Measurements from ENCODE around the gene CTAGE8.
"Not testable (repeated sequence)": the region's sequence is repeated elsewhere in the genome, so short reads cannot be mapped to it uniquely, and the experiment has no call there.

Gene CTAGE8, protein sequence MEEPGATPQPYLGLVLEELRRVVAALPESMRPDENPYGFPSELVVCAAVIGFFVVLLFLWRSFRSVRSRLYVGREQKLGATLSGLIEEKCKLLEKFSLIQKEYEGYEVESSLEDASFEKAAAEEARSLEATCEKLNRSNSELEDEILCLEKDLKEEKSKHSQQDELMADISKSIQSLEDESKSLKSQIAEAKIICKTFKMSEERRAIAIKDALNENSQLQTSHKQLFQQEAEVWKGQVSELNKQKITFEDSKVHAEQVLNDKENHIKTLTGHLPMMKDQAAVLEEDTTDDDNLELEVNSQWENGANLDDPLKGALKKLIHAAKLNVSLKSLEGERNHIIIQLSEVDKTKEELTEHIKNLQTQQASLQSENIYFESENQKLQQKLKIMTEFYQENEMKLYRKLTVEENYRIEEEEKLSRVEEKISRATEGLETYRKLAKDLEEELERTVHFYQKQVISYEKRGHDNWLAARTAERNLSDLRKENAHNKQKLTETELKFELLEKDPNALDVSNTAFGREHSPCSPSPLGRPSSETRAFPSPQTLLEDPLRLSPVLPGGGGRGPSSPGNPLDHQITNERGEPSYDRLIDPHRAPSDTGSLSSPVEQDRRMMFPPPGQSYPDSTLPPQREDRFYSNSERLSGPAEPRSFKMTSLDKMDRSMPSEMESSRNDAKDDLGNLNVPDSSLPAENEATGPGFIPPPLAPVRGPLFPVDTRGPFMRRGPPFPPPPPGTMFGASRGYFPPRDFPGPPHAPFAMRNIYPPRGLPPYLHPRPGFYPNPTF

DNA sequence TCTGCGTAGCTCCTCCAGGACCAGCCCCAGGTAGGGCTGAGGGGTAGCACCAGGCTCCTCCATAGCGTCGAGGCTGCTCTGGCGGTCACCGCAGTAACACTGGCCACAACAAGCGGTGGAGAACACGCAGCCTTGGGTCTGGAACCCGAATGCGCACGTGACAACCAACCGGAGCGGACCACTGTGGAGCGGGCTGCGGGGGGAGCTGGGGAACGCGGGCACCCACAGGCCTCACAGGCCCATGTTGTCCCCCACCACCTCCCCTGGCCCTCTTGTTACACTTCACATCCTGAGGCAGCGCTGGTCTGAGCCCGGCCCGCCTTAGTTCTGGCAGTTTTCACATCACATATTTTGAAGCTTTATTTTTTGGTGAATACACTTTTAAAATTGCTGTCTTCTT is at the start of gene CTAGE8:
CTAGE8 (minus strand) TSS at position 101 of the 400 bp plus-strand sequence; CDS start at position 63, 38 bp downstream.
- not testable (repeated sequence) for DNase-seq

GRCh38 chr7:144317537-144317936 is 48.4 kb upstream of the CTAGE8 start:
- not testable (repeated sequence) for DNase-seq

- not testable (repeated sequence) for DNase-seq
Measured at GRCh38 chr7:144311872-144312469, 42.9 kb upstream of the CTAGE8 start, which contains the start of gene OR2A1. Gene OR2A1, plus strand, starts transcription at chr7:144312419. Its CDS starts 5,706 bp downstream, at chr7:144318125.

DNA sequence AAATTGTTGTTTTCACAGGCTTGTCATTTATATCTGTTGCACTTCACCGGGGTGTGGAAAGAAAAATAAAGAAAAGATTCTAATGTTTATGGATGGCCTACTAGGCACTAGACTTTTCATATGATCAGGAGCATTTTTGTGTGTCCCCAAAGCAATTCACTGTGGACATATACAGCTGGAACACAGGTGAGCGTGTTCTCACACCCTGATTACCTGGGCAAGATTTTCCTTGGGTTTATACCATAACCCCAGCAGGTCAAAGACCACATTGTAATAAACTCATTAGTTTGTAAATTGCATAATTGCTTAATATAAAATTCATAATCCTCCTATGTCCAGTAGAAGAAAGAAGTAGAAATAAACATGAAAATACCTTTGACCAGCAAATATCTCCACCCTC is 42.1 kb upstream of the CTAGE8 start:
- not testable (repeated sequence) for DNase-seq

DNA sequence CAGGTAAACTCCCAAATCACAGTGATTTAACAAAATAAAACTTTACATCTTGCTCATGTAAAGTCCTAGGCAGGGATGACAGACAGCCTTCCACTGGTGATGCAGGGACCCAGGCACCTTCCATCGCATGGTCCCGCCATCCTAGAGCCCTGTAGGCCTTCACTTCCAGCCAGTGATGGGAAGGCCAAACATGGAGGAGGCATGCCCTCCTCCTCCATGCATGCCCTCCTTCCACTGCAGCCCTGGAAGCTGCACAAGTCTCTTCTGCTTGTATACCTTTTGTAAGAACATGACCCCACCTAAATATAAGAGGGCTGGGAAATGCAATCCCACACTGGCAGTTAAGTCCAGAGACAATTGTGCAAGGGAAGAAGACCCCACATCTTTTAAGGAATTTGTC is 40.6 kb upstream of the CTAGE8 start:
- not testable (repeated sequence) for DNase-seq

- not testable (repeated sequence) for DNase-seq
Measured at GRCh38 chr7:144305156-144305555, 36.1 kb upstream of the CTAGE8 start.

GRCh38 chr7:144303607-144304006 is 34.5 kb upstream of the CTAGE8 start:
- DNase-seq = not testable (repeated sequence)

DNA sequence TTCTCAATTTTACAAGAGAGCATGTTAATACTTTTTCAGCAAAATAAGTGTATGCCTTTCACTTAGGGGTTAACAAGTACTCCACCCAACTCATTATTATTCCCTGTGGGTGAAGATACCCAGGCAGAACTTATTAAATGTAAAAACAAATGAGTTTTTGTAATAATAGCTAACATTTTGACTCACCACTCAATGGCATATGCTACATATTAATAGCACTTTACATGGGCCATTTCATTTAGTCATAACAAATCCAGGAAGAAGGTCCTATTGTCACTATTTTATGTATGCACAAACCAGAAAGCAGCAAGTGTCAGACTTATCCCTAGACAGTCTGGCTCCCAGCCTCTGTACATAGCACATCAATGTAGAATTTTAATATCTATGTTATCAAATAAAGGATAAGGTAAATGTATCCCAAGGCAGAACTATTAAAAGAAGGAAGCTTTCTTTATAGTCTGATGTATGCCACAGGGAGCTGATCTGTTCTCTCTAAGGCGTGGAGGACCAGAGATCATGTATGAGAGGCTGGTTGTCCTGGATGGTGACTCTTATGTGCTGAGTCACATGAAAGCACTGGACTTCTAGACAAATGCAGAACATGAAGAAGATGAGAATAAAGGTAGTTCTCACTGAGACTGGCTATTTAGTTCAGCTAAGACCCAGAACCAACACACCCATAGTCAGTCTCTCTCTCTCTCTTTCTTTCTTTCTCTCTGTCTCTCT is 33.7 kb upstream of the CTAGE8 start:
- not testable (repeated sequence) for DNase-seq

- not testable (repeated sequence) for DNase-seq
Measured at GRCh38 chr7:144293794-144294499, 24.9 kb upstream of the CTAGE8 start.

GRCh38 chr7:144292384-144293161 is 23.5 kb upstream of the CTAGE8 start:
- peak; percentile 10 for DNase-seq

- peak; percentile 1 for DNase-seq
Measured at GRCh38 chr7:144291607-144292006, 22.5 kb upstream of the CTAGE8 start.

DNA sequence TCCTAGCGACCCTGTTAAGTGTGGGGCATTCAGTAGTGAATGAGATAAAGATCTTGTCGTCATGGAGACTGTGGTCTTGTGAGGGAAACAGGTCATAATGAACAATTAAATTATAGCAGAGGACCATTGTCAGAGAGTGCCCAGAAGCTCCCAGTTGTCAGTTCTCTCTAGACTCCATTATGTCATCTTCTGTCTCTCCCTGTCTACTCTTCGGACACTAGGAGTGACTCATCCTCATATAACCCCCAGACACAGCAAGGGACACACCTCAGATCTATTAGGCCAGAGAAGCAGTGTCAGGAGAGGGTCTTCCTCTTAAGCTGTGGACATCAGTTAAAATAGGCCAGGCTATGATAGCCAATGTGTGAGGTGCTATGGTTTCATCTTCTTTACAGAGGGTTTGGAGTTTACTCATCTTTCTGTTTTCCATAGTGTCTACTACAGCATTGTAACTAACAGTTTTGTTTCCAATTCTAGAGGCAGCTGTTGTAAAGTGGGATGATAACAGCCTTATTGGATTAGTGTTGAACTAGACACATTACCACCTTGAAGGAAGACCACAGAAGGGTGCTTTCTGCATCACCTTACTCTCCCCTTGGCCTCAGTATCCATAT is 18.2 kb upstream of the CTAGE8 start:
- DNase-seq = not testable (repeated sequence)

DNA sequence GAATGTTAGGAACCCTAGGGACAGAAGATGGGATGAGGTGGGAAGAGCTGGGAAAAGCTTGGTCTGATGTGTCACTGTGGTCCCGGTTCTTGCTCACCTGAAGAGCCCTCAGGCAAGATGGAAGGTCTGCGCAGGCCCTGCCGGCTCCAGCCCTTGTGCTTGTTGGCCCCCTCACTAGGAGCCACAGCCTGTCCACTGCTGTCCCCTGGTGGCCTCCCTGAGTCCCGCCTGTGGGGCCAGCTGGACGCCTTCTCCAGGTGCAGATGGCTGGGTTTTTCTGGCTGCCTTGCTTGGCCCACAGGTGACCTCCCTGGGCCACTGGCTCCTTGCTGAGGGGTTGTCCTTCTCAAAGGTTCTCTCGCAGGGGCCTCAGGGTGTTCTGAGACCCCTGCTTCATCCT is 14.6 kb upstream of the CTAGE8 start:
- not testable (repeated sequence) for DNase-seq

DNA sequence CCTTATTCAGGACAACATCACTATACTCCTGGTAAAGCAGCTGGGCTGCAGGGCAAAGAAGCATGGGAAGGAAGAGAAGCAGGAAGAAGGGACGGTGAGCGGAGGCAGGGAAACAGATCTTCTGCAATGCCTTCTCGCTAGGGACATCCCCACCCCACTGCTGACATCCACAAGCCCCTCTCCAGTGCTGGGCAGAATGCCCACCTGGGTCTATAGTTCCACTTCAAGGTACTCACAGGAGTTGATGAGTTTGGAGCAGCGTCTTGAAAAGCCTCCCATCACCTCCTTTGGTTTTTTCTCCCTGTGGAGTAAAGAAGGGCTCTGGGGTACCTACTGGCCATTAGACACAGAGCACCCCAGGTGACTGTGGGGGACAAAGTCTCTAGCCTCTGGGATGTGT is 13.4 kb upstream of the CTAGE8 start:
- DNase-seq = not testable (repeated sequence)

DNA sequence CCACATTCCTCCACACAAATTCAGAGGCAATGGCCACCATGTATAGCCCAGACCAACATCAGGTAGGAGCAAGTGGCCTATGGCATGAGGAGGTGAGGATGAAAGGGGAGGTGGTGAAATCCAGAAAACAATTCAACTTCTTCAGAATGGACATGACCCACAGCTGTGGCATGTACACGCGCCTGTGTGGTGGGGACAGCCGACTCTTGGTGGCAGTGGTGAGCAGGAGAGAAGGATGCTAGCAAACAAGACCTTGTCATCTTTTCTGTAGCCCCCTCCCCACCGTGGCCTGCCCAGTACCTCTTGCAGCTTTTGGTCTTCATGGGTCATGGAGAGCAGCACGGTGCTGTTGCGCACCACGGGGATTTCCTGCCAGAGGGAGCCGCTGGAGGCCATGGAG is 12.9 kb upstream of the CTAGE8 start:
- not testable (repeated sequence) for DNase-seq

- not testable (repeated sequence) for DNase-seq
Measured at GRCh38 chr7:144280010-144280409, 10.9 kb upstream of the CTAGE8 start.

- DNase-seq = not testable (repeated sequence)
Measured at GRCh38 chr7:144275281-144275680, 6.2 kb upstream of the CTAGE8 start.

- not testable (repeated sequence) for DNase-seq
Measured at GRCh38 chr7:144264692-144265091, 4.4 kb downstream of the CTAGE8 start, which contains the start of gene OR2A7. Gene OR2A7, minus strand, starts transcription at chr7:144264792. Its CDS starts 5,164 bp downstream, at chr7:144259628.

- DNase-seq = not testable (repeated sequence)
Measured at GRCh38 chr7:144262128-144262527, 7.0 kb downstream of the CTAGE8 start.

- not testable (repeated sequence) for DNase-seq
Measured at GRCh38 chr7:144259067-144259466, 10.0 kb downstream of the CTAGE8 start.
